ENCODE measurements around the gene PRSS37. TPM values are rescaled to one million over a fixed set of nuclear protein-coding genes. Genes with fewer than 3 reads are reported as not detected.

Gene PRSS37
- total RNA-seq, 1 donor from 2014 or later, result not detected

GRCh38 chr7:141875453-141875852 lies 34.2 kb upstream of the PRSS37 start:
- Histone ChIP-seq H3K4me3 (no peak overlapping the region), H3K27ac (no peak overlapping the region), H3K9me3 (no peaks in the 10 kb centered on the region), H3K36me3 (no peaks in the 10 kb centered on the region), H3K4me1 (no peaks in the 10 kb centered on the region), H3K27me3 (no peaks in the 10 kb centered on the region)
- DNase-seq, result no peak
- no peak for ATAC-seq
- intact Hi-C loops (cut with DNase I), result no loop called here
- TF ChIP-seq CTCF (IDR thresholded peaks at IDR 0.05), result no peak

GRCh38 chr7:141874787-141875186 lies 33.5 kb upstream of the PRSS37 start:
- no peaks in the 10 kb centered on the region for H3K4me1 ChIP-seq
- H3K27me3 ChIP-seq, result no peaks in the 10 kb centered on the region
- DNase-seq (no peak), ATAC-seq (peak; percentile 84)
- H3K27ac ChIP-seq, result no peak overlapping the region
- H3K4me3 ChIP-seq, result no peak overlapping the region
- TF ChIP-seq CTCF (IDR thresholded peaks at IDR 0.05), result no peak
- no peaks in the 10 kb centered on the region for H3K36me3 ChIP-seq
- intact Hi-C loops (cut with DNase I), result no loop called here
- no peaks in the 10 kb centered on the region for H3K9me3 ChIP-seq

- DNase-seq (no peak), ATAC-seq (no peak)
- H3K27me3 ChIP-seq, result no peaks in the 10 kb centered on the region
- H3K36me3 ChIP-seq, result no peaks in the 10 kb centered on the region
- H3K4me3 ChIP-seq, result no peak overlapping the region
- no peaks in the 10 kb centered on the region for H3K9me3 ChIP-seq
- no peaks in the 10 kb centered on the region for H3K4me1 ChIP-seq
- no peak overlapping the region for H3K27ac ChIP-seq
- intact Hi-C loops (cut with DNase I), result no loop called here
- TF ChIP-seq CTCF (IDR thresholded peaks at IDR 0.05), result no peak
These were observed 31.6 kb upstream of the PRSS37 start for GRCh38 chr7:141872931-141873330.

GRCh38 chr7:141866974-141867373 lies 25.7 kb upstream of the PRSS37 start:
- no peak overlapping the region for H3K4me3 ChIP-seq
- H3K27me3 ChIP-seq, result no peaks in the 10 kb centered on the region
- H3K27ac ChIP-seq, result no peak overlapping the region
- no peak for TF ChIP-seq CTCF (IDR thresholded peaks at IDR 0.05)
- no peak for DNase-seq
- ATAC-seq, result no peak
- H3K36me3 ChIP-seq, result no peaks in the 10 kb centered on the region
- intact Hi-C loops (cut with DNase I), result no loop called here
- H3K4me1 ChIP-seq, result peaks cover 5% of the 10 kb centered on the region
- no peaks in the 10 kb centered on the region for H3K9me3 ChIP-seq

- no peaks in the 10 kb centered on the region for H3K9me3 ChIP-seq
- TF ChIP-seq CTCF (IDR thresholded peaks at IDR 0.05), result no peak
- no peak for DNase-seq
- H3K36me3 ChIP-seq, result no peaks in the 10 kb centered on the region
- no peaks in the 10 kb centered on the region for H3K27me3 ChIP-seq
- no peak overlapping the region for H3K27ac ChIP-seq
- peak; percentile 89 for ATAC-seq
- intact Hi-C loops (cut with DNase I), result no loop called here
- peaks cover 5% of the 10 kb centered on the region for H3K4me1 ChIP-seq
- H3K4me3 ChIP-seq, result no peak overlapping the region
These were observed 23.6 kb upstream of the PRSS37 start for GRCh38 chr7:141864765-141865447.

- DNase-seq (no peak), ATAC-seq (no peak)
- TF ChIP-seq CTCF (IDR thresholded peaks at IDR 0.05), result no peak
- H3K4me3 ChIP-seq, result no peak overlapping the region
- H3K9me3 ChIP-seq, result no peaks in the 10 kb centered on the region
- H3K27ac ChIP-seq, result no peak overlapping the region
- intact Hi-C loops (cut with DNase I), result no loop called here
- peaks cover 4% of the 10 kb centered on the region for H3K4me1 ChIP-seq
- H3K36me3 ChIP-seq, result no peaks in the 10 kb centered on the region
- H3K27me3 ChIP-seq, result no peaks in the 10 kb centered on the region
These were observed 18.9 kb upstream of the PRSS37 start for GRCh38 chr7:141860207-141860606.
